SK-N-MC (cell line): ENCODE results near the gene PYM1.

Source experiments
- EZH2 ChIP-seq: fragments of 200-600 bp; sonication (generic); IDR thresholded peaks from one replicate; pipeline ENCODE4 v1.6.1; 2017; ENCODE audit warnings: antibody characterized with exemption
- POLR2AphosphoS5 ChIP-seq: IDR thresholded peaks from 2 replicates; pipeline ENCODE4 v1.6.1; 2012; ENCODE audit warnings: mild to moderate bottlenecking, low read depth, low read length, borderline replicate concordance

DNA sequence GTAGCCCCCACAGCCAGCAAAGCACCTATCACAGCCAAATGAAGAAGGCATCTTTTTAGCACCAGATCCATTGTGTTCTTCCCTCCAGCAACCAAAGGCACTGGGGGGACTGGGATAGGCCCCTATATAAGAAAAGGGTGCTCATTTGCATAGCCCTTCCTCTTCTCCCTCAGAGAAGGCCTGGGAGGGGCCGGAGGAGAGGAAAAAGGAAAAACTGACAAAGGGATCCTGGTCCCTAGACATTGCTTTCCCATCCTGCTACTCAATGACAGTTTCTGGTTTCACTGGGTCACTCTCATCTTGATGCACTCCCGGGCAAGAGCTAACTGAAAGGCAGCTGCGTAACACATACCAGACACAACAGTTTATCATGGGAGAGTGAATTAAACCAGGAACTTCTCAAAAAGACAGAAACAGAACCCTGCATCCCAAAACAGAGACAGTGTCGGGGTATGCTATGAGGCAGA, 38.3 kb upstream of the PYM1 start, which contains the start of gene PMEL:
- no peak for TF ChIP-seq EZH2
- TF ChIP-seq POLR2AphosphoS5 = no peak
